Glutamatergic neuron (in vitro differentiated cells): ENCODE measurements around the gene KSR1. TPM values are rescaled to one million over a fixed set of nuclear protein-coding genes. Genes with fewer than 3 reads are reported as not detected.

ENCODE experiments used
- DNase-seq: peaks from one replicate; pipeline ENCODE4 v3.0.0; 2022
- H3K27ac Mint-ChIP-seq: one replicate; pipeline ENCODE4 v1.8.0; 2020; ENCODE audit warnings: mild to moderate bottlenecking, mixed read lengths, inconsistent platforms; ENCODE audit not compliant: unreplicated experiment
- H3K27me3 Mint-ChIP-seq: one replicate; pipeline ENCODE4 v1.8.0; 2020; ENCODE audit warnings: mild to moderate bottlenecking, moderate library complexity, mixed read lengths, inconsistent platforms; ENCODE audit not compliant: unreplicated experiment
- H3K36me3 Mint-ChIP-seq: one replicate; pipeline ENCODE4 v1.8.0; 2020; ENCODE audit warnings: mild to moderate bottlenecking, mixed read lengths, inconsistent platforms; ENCODE audit not compliant: unreplicated experiment
- H3K4me1 Mint-ChIP-seq: one replicate; pipeline ENCODE4 v1.8.0; 2020; ENCODE audit warnings: mild to moderate bottlenecking, low read depth, mixed read lengths, inconsistent platforms; ENCODE audit not compliant: unreplicated experiment
- H3K4me3 Mint-ChIP-seq: one replicate; pipeline ENCODE4 v1.8.0; 2020; ENCODE audit warnings: mild to moderate bottlenecking, mixed read lengths, inconsistent platforms; ENCODE audit not compliant: unreplicated experiment
- H3K9me3 Mint-ChIP-seq: one replicate; pipeline ENCODE4 v1.8.0; 2020; ENCODE audit warnings: mild to moderate bottlenecking, moderate library complexity, mixed read lengths, inconsistent platforms; ENCODE audit not compliant: unreplicated experiment
- total RNA-seq: library from RNA; stranded (reverse); fragmentation: NEBNext Ultra II Directional; extraction: Animal tissue kit (Norgen Biotek cat#: 25700); gene quantifications from one replicate; pipeline ENCODE4 v1.2.1, GENCODE V29; 2021; ENCODE audit not compliant: unreplicated experiment
- TF ChIP-seq, protein P1 (sequence below): fragments of 200-600 bp; sonication (generic); IDR thresholded peaks from one replicate; pipeline ENCODE4 v1.5.0; 2021; ENCODE audit not compliant: partially characterized antibody, unreplicated experiment

The KSR1 gene
- total RNA-seq, 1 donor from 2014 or later = 203 TPM

DNA sequence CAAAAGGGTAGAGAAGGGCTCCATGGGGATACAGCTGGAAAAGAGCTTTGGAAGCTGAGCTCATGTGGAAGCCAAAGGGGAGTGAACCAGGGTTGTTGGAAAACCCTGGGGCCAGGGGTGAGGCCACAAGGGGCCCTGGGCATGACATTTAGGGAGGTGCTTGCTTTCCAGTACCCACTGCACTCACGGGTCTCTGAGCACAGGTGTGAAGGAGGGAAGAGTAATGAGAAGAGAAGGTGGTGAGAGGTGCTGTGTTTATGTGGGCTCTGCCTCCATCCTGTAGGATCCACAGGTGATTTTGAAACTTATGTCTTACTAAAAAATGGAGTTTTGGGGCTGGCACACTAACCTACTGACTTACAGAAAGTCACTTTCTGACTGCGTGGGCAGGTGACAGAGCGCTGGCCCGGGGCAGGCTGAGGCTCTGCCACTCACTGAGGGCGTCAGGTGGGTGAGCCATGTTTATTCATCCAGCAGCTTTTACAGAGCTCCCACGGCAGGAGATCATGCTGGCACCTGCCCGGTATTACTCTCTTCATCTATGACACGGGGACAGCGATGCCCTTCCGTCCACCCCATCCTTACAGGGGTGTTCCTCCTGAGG lies 18.9 kb downstream of the KSR1 start:
- TF ChIP-seq, protein P1, sequence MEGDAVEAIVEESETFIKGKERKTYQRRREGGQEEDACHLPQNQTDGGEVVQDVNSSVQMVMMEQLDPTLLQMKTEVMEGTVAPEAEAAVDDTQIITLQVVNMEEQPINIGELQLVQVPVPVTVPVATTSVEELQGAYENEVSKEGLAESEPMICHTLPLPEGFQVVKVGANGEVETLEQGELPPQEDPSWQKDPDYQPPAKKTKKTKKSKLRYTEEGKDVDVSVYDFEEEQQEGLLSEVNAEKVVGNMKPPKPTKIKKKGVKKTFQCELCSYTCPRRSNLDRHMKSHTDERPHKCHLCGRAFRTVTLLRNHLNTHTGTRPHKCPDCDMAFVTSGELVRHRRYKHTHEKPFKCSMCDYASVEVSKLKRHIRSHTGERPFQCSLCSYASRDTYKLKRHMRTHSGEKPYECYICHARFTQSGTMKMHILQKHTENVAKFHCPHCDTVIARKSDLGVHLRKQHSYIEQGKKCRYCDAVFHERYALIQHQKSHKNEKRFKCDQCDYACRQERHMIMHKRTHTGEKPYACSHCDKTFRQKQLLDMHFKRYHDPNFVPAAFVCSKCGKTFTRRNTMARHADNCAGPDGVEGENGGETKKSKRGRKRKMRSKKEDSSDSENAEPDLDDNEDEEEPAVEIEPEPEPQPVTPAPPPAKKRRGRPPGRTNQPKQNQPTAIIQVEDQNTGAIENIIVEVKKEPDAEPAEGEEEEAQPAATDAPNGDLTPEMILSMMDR = no peak
- Mint-ChIP-seq H3K9me3 (peaks cover 17% of the 10 kb centered on the region), H3K4me3 (peak overlapping the region; percentile 64), H3K36me3 (no peaks in the 10 kb centered on the region), H3K27me3 (peaks cover 19% of the 10 kb centered on the region), H3K4me1 (peaks cover 69% of the 10 kb centered on the region), H3K27ac (peak overlapping the region; percentile 88)
- DNase-seq = no peak

DNA sequence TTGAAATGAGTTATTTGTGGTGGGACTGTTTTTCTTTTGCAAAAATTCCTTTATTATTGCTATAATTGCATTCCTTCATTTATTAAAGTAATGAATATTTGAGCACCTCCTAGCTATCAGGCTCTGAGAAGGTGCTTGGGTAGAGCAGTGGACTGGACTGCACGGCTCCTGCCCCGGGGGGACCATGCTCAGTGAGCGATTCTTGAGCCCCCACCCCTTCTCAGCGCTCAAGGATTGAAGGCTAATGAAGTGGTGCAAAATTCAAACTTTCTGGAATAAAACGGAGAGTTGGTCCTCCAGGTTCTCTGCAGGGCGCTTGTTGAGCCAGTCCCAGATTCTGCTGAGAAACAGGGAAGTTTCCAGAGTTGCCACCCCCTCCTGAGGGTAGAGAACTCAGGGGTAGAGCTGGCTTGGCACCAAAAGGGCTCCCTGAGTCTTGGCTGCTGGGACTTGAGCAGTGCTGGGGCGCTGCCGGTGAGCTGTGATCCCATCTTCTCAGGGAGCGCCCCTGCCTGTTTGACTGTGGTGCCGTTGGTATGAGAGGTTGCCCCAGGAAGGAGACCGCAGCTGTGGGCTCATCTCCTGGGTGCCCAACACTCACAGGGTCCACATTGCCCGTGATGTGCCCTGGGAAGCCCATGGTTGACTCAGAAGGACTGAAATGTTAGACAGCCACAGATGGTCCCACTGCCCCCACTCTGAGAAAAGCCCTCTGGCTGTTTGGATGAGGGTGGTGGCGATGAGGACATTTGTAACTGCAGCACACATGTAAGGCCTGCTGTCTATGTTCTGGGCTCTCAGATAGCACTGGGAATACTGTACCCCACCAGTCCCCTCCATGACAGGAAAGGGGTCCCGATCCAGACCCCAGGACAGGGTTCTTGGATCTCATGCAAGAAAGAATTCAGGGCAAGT lies 20.0 kb downstream of the KSR1 start:
- H3K36me3 Mint-ChIP-seq = no peaks in the 10 kb centered on the region
- peak overlapping the region; percentile 74 for H3K4me3 Mint-ChIP-seq
- peak overlapping the region; percentile 88 for H3K27ac Mint-ChIP-seq
- DNase-seq = no peak
- peaks cover 22% of the 10 kb centered on the region for H3K27me3 Mint-ChIP-seq
- peaks cover 64% of the 10 kb centered on the region for H3K4me1 Mint-ChIP-seq
- peaks cover 17% of the 10 kb centered on the region for H3K9me3 Mint-ChIP-seq
- TF ChIP-seq, protein P1 = no peak

DNA sequence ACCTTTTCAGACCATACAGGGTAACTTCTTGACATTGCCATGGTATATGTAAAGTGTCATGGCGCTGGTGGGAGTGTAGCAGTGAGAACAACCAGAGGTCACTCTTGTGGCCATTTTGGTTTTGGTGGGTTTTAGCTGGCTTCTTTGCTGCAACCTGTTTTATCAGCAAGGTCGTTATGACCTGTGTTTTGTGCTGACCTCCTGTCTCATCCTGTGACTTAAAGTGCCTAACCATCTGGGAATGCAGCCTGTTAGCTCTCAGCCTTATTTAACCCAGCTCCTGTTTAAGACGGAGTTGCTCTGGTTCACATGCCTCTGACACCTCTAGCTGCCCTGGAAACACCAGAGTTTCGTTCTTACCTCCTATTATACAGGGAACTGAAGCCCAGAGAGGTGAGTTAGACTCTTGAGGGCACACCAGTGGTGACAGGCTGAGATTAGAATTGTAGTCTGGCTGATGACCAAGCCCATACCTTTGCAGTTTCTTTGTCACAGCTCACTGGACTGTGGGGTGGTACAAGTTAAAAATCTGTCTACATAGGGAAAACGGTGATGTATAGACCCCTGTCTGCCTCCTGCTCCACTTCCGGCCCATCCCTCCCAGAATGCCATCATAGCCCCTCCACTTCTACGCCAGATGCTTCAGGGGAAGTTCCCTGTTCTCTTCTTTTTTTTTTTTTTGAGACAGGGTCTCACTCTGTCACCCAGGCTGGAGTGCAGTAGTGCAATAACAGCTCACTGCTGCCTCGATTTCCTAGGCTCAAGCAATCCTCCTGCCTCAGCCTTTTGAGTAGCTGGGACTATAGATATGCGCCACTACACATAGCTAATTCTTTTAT lies 21.0 kb downstream of the KSR1 start:
- peaks cover 16% of the 10 kb centered on the region for H3K9me3 Mint-ChIP-seq
- peaks cover 22% of the 10 kb centered on the region for H3K27me3 Mint-ChIP-seq
- peak overlapping the region; percentile 74 for H3K4me3 Mint-ChIP-seq
- peak overlapping the region; percentile 87 for H3K27ac Mint-ChIP-seq
- H3K4me1 Mint-ChIP-seq = peaks cover 62% of the 10 kb centered on the region
- DNase-seq = no peak
- TF ChIP-seq, protein P1 = no peak
- no peaks in the 10 kb centered on the region for H3K36me3 Mint-ChIP-seq

DNA sequence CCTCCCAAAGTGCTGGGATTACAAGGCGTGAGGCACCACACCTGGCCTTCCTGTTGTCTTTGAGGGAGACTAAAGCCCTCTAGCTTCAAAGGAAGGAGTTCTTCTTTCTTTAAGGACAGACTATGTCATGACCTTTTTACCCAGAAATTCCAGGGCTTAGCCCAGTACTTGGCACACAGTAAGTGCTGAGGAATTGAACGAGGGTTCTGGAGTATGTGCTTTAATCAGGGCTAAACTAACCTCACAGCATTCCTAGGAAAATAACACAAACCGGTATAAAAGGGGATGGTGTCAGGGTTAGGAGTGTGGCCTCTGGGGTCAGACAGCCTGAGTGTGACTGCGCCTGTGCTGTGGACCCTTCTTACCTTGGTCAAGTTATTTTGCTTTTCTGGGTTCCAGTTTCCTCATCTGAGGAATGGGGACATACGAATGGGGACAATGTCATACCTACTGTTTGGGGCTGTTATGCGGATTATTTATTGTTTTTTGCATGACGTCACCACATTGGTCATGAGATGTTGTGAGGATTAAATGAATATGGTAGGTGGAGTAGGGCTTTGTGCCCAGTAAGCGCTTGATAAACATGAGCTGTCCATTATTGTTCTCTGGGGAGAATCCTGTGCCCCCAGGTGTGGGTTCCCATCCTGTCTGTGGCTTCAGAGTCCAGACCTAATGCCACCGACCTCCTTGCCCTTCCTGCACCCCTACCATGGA lies 21.9 kb downstream of the KSR1 start:
- Mint-ChIP-seq H3K4me1 (peaks cover 63% of the 10 kb centered on the region), H3K27me3 (peaks cover 22% of the 10 kb centered on the region), H3K4me3 (no peak overlapping the region), H3K36me3 (no peaks in the 10 kb centered on the region), H3K27ac (peak overlapping the region; percentile 59), H3K9me3 (peaks cover 16% of the 10 kb centered on the region)
- TF ChIP-seq, protein P1 = no peak
- DNase-seq = no peak
